Measurements from ENCODE around the gene COL6A5. TPM values are rescaled to one million over a fixed set of nuclear protein-coding genes. Genes with fewer than 3 reads are reported as not detected.

The COL6A5 gene
- total and polyA plus RNA-seq, 12 donors: 0.11 TPM; not detected in 10

DNA sequence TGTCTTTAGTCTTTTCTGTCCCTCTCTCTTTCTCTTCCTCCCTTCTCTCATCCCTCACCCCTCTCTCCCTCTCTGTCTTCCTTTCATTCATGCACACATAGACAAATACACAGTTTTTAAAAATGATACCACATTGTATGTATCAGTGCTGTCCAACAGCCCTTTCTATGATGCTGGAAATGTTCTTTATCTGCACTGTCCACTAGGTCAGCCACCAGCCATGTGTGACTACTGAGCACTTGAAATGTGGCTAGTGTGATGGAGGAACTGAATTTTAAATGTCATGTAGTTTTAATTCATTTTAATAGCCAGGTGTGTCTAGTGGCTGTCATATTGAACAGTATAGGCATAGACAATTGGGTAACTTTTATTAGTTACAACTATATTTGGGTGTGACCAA, 34.9 kb downstream of the COL6A5 start:
- H3K9me3 ChIP-seq (replicated peaks in 1 of 3): no peaks in the 10 kb centered on the region
- no peaks in the 10 kb centered on the region for H3K36me3 ChIP-seq (replicated peaks in 1 of 2)
- H3K27ac ChIP-seq: no peak overlapping the region
- no peak overlapping the region for H3K4me3 ChIP-seq
- TF ChIP-seq, protein P1, sequence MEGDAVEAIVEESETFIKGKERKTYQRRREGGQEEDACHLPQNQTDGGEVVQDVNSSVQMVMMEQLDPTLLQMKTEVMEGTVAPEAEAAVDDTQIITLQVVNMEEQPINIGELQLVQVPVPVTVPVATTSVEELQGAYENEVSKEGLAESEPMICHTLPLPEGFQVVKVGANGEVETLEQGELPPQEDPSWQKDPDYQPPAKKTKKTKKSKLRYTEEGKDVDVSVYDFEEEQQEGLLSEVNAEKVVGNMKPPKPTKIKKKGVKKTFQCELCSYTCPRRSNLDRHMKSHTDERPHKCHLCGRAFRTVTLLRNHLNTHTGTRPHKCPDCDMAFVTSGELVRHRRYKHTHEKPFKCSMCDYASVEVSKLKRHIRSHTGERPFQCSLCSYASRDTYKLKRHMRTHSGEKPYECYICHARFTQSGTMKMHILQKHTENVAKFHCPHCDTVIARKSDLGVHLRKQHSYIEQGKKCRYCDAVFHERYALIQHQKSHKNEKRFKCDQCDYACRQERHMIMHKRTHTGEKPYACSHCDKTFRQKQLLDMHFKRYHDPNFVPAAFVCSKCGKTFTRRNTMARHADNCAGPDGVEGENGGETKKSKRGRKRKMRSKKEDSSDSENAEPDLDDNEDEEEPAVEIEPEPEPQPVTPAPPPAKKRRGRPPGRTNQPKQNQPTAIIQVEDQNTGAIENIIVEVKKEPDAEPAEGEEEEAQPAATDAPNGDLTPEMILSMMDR (IDR thresholded peaks at IDR 0.05): no peak
- TF ChIP-seq POLR2A (IDR thresholded peaks at IDR 0.05): no peak
- intact Hi-C loops (cut with DNase I): no loop called here
- H3K4me1 ChIP-seq (replicated peaks in 1 of 2): no peaks in the 10 kb centered on the region
- DNase-seq: no peak
- no peaks in the 10 kb centered on the region for H3K27me3 ChIP-seq

DNA sequence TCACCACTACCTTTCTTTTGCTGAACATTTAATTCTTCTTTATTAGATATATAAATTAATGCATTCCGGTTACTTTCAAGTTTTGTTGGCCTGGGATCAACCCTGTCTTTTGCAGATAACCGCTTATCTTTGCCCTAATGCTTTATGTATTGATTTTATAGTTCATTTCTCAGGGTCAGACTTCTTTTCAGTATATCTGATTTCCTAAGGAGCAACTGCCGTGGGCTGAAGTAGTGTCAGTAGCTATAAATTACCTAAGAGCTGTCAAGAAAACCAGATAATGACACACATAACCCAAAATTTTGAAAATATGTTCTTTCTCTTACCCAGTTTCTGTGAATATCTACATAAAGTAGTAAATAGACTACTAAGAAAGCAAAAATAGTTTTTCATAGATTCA, 38.0 kb downstream of the COL6A5 start:
- WGBS, 4 donors: 48 to 60% (median 53%) methylated on average over 3 of the region's 3 CpGs

DNA sequence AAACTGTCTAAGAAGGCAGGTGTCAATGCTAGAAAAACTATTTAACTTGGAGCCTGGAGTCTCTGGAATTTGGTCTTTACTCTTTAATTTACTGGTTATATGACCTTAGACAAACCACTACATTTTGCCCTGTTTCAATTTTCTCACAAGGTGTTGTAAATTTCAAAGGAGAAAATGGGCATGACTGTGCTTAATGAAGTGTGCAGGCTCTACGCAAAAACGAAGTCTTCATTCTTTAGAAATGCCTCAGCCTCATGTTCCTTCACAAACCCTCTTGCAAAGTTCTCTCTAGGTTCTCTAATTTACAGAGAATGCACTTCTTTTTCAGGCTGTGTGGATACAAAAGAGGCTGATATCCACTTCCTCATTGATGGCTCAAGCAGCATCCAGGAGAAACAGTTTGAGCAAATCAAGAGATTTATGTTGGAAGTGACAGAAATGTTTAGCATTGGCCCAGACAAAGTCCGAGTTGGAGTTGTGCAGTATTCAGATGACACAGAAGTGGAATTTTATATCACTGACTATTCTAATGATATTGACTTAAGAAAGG, 39.1 kb downstream of the COL6A5 start:
- TF ChIP-seq POLR2A (IDR thresholded peaks at IDR 0.05): no peak
- TF ChIP-seq, protein P1 (IDR thresholded peaks at IDR 0.05): no peak
- H3K27me3 ChIP-seq: no peaks in the 10 kb centered on the region
- intact Hi-C loops (cut with DNase I): no loop called here
- DNase-seq: no peak
- 32 to 69% (median 62%) methylated on average over 3 of the region's 3 CpGs for WGBS, 4 donors
- no peak overlapping the region for H3K4me3 ChIP-seq
- H3K4me1 ChIP-seq (replicated peaks in 1 of 2): no peaks in the 10 kb centered on the region
- no peak overlapping the region for H3K27ac ChIP-seq
- H3K36me3 ChIP-seq (replicated peaks in 1 of 2): no peaks in the 10 kb centered on the region
- no peaks in the 10 kb centered on the region for H3K9me3 ChIP-seq (replicated peaks in 1 of 3)

More for the DNA sequence above, 38.0 kb downstream of the COL6A5 start:
- TF ChIP-seq, protein P1 (IDR thresholded peaks at IDR 0.05): no peak
- no peak for TF ChIP-seq POLR2A (IDR thresholded peaks at IDR 0.05)
- intact Hi-C loops (cut with DNase I): no loop called here
- no peaks in the 10 kb centered on the region for H3K9me3 ChIP-seq (replicated peaks in 1 of 3)
- H3K4me1 ChIP-seq (replicated peaks in 1 of 2): no peaks in the 10 kb centered on the region
- no peak overlapping the region for H3K27ac ChIP-seq
- no peak overlapping the region for H3K4me3 ChIP-seq
- no peaks in the 10 kb centered on the region for H3K36me3 ChIP-seq (replicated peaks in 1 of 2)
- H3K27me3 ChIP-seq: no peaks in the 10 kb centered on the region
- no peak for DNase-seq

DNA sequence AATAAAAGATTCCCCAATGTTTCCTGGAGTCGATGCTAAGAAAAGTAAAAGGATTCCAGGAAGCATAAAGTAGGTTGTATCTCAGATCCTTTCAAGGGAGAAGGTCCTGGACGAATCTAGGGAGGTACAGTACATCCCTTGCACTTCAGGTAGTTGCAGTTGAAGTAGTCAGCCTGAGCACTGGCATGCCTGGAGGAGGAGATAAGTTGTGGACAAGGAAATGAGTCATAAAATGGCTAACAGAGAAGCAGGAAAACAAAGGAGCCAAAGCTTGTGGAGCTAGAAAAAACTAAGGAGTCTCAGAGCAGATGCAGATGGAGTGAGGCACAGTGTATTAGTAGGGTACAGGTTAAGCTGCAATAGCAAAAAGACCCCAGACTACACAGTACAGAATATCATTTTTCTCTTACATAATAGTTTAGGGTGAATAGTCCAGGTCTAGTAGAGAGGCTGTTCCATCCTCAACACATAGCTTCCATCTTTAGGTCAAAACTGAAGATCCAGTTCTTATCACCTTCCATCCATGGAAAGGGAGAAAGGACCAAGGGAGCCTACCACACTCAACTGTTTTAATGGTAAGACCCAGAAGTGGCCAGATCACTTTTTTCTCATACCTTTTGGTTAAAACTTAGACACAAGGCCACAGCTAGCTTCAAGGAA, 41.3 kb downstream of the COL6A5 start:
- H3K27me3 ChIP-seq: no peaks in the 10 kb centered on the region
- H3K9me3 ChIP-seq (replicated peaks in 1 of 3): no peaks in the 10 kb centered on the region
- DNase-seq: no peak
- no peaks in the 10 kb centered on the region for H3K4me1 ChIP-seq (replicated peaks in 1 of 2)
- TF ChIP-seq, protein P1 (IDR thresholded peaks at IDR 0.05): no peak
- TF ChIP-seq POLR2A (IDR thresholded peaks at IDR 0.05): no peak
- H3K36me3 ChIP-seq (replicated peaks in 1 of 2): no peaks in the 10 kb centered on the region
- WGBS, 4 donors: 50 to 66% (median 62%) methylated on average over 2 of the region's 2 CpGs
- H3K27ac ChIP-seq: no peak overlapping the region
- intact Hi-C loops (cut with DNase I): no loop called here
- no peak overlapping the region for H3K4me3 ChIP-seq

Data from adrenal gland (tissue), 12 donors.